ENCODE measurements around the gene LYPD6B.

DNA sequence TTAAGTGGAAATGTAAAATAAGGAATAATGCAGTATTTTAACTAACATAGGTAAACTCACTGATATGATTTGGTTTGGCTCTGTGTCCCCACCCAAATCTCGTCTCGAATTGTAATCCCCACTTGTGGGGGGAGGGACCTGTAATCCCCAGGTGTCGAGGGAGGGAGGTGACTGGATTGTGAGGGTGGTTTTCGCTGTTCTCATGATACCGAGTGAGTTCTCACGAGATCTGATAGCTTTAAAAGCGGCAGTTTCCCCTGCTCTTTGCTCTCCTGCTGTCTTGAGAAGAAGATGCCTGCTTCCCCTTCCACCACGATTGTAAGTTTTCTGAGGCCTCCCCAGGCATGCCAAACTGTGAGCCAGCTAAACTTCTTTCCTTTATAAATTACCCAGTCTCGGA is 182.5 kb downstream of the LYPD6B start:
- TF ChIP-seq CTCF (IDR thresholded peaks at IDR 0.05; ENCODE audit: low read depth, low read length, missing input control) (no peak), JUND (IDR thresholded peaks at IDR 0.05) (no peak), RAD21 (IDR thresholded peaks at IDR 0.05) (no peak)
